Lower leg skin (tissue), 3 donors: Measurements from ENCODE around the gene STX16.

ENCODE experiments used
- POLR2A ChIP-seq, 2 donors: fragments of 450-650 bp; IDR thresholded peaks; one replicate each; pipeline ENCODE4 v1.6.1; 2016 to 2017; ENCODE audit warnings: antibody characterized with exemption in 2 of 2, mild to moderate bottlenecking in 1 of 2, moderate library complexity in 1 of 2
- TF ChIP-seq, protein P1 (sequence below), 3 donors: fragments of 450-650 bp; IDR thresholded peaks; one replicate each; pipeline ENCODE4 v1.5.1; 2016; ENCODE audit warnings: antibody characterized with exemption in 3 of 3, mild to moderate bottlenecking in 3 of 3, moderate library complexity in 2 of 3

DNA sequence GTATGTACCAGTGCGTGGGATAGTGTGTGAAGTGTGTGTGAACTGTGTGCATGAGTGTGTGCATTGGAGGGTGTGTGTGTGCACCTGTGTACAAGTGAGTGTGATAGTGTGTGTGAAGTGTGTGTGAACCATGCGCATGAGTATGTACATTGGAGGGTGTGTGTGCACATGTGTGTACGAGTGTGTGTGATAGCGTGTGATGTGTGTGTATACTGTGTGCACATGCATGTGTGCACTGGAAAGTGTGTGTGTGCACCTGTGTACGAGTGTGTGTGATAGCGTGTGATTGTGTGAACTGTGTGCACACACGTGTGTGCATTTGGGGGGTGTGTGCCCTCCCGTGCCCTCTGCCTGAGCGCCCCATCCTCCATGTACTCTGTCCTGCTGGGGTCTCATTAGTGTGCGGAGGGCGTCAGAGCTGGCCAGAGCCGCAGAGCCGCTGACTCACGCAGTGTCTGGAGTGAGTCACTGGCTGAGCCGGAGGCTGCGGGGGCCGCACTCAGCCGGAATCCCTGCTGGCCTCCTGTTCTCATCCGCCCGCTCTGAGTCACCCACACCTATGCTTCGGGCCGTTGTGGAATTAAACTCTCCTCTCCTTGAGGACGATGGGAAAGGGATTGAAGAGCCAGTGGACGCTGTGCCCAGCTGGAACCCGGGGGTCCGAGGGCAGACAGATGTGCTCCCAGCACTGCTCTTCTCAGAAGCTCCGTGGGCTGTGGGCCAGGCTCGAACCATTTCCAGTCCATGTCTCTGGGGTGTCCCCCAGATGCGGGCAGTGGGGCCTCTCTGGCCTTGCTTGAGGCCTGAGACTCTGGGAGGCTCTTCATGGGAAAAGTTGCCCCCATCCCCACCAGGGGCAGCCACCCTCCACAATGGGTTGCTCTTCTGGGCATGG, 27.3 kb upstream of the STX16 start:
- no peak for TF ChIP-seq POLR2A (IDR thresholded peaks at IDR 0.05)
- TF ChIP-seq, protein P1, sequence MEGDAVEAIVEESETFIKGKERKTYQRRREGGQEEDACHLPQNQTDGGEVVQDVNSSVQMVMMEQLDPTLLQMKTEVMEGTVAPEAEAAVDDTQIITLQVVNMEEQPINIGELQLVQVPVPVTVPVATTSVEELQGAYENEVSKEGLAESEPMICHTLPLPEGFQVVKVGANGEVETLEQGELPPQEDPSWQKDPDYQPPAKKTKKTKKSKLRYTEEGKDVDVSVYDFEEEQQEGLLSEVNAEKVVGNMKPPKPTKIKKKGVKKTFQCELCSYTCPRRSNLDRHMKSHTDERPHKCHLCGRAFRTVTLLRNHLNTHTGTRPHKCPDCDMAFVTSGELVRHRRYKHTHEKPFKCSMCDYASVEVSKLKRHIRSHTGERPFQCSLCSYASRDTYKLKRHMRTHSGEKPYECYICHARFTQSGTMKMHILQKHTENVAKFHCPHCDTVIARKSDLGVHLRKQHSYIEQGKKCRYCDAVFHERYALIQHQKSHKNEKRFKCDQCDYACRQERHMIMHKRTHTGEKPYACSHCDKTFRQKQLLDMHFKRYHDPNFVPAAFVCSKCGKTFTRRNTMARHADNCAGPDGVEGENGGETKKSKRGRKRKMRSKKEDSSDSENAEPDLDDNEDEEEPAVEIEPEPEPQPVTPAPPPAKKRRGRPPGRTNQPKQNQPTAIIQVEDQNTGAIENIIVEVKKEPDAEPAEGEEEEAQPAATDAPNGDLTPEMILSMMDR (IDR thresholded peaks at IDR 0.05), result peak in 1 of 3 donors; percentile 68
